ENCODE results near the gene NR5A2. TPM values are rescaled to one million over a fixed set of nuclear protein-coding genes. Genes with fewer than 3 reads are reported as not detected.
"Not testable (repeated sequence)": the region's sequence is repeated elsewhere in the genome, so short reads cannot be mapped to it uniquely, and the experiment has no call there.

The NR5A2 gene
- total RNA-seq, 1 donor from 2014 or later, result 0.13 TPM

DNA sequence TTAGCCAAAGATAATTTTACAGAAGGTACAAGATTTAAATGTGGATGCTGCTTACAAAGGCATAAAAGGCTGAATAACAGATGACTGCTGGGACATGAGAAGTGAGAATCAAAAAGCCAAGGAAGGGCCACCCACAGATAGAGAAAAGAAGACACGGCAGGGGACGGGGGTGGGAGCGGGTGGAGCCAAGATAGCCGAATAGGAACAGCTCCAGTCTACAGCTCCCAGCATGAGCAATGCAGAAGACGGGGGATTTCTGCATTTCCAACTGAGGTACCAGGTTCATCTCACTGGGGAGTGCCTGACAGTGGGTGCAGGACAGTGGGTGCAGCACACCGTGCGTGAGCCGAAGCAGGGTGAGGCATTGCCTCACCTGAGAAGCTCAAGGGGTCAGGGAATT is 157.7 kb downstream of the NR5A2 start:
- H3K27me3 Mint-ChIP-seq (ENCODE audit: insufficient read depth); H3K4me1 Mint-ChIP-seq (ENCODE audit: low read depth); DNase-seq (ENCODE audit: low spot score); H3K4me3 Mint-ChIP-seq; H3K27ac Mint-ChIP-seq; intact Hi-C loops (cut with micrococcal nuclease); H3K36me3 Mint-ChIP-seq (ENCODE audit: low read depth); H3K9me3 Mint-ChIP-seq: not testable (repeated sequence)

DNA sequence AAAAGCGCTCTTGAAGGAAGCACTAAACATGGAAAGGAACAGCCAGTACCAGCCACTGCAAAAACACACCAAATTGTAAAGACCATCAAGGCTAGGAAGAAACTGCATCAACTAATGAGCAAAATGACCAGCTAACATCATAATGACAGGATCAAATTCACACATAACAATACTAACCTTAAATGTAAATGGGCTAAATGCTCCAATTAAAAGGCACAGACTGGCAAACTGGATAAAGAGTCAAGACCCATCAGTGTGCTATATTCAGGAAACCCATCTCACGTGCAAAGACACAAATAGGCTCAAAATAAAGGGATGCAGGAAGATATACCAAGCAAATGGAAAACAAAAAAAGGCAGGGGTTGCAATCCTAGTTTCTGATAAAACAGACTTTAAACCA is 159.8 kb downstream of the NR5A2 start:
- H3K4me1 Mint-ChIP-seq (ENCODE audit: low read depth); DNase-seq (ENCODE audit: low spot score); H3K27ac Mint-ChIP-seq; H3K36me3 Mint-ChIP-seq (ENCODE audit: low read depth); H3K4me3 Mint-ChIP-seq; H3K9me3 Mint-ChIP-seq; intact Hi-C loops (cut with micrococcal nuclease): not testable (repeated sequence)
- H3K27me3 Mint-ChIP-seq (ENCODE audit: insufficient read depth), result peaks cover 13% of the 10 kb centered on the region

DNA sequence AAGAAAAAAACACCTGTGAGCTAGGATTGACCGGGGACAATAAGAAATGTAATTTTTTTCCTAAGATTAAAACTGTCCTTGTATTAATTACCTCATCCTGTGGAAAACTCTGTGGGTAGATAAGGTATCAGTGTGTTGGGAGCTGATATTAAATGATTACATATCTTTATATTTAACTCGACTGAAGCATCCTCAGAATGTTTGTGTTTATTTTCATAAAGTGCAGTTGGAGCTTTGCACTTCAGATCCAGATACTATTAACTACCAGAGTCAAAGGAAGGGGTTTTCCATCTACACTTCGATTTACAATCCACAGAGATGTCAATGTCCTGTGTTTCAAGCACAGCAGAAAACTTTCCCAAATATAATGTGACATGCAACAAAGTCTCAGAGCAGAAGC is 164.5 kb downstream of the NR5A2 start:
- Mint-ChIP-seq H3K27ac (no peak overlapping the region), H3K4me1 (ENCODE audit: low read depth) (no peaks in the 10 kb centered on the region), H3K4me3 (no peak overlapping the region), H3K9me3 (peaks cover 4% of the 10 kb centered on the region), H3K36me3 (ENCODE audit: low read depth) (no peaks in the 10 kb centered on the region), H3K27me3 (ENCODE audit: insufficient read depth) (peaks cover 16% of the 10 kb centered on the region)
- intact Hi-C loops (cut with micrococcal nuclease), result no loop called here
- no peak for DNase-seq (ENCODE audit: low spot score)

DNA sequence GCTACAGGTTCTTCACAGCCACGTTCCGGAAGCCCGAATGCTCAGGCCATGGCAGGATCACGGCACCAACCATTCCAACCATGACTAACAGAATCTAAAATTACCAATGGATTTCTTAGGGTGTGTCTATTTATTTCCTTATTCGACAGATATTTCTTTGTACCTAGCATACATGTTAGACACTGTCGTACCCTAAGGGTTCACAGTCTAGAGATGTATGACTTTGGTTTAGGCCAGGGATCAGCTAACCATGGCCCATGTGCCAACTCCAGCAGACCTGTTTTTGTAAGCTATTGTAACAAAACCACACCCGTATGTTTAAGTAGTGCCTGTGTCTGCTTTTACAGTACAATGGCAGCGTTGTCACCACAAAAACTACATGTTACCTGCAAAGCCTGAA is 167.0 kb downstream of the NR5A2 start:
- Mint-ChIP-seq H3K27ac (no peak overlapping the region), H3K27me3 (ENCODE audit: insufficient read depth) (peaks cover 15% of the 10 kb centered on the region), H3K36me3 (ENCODE audit: low read depth) (no peaks in the 10 kb centered on the region), H3K4me1 (ENCODE audit: low read depth) (no peaks in the 10 kb centered on the region), H3K9me3 (peaks cover 4% of the 10 kb centered on the region), H3K4me3 (no peak overlapping the region)
- DNase-seq (ENCODE audit: low spot score), result no peak
- intact Hi-C loops (cut with micrococcal nuclease), result no loop called here

DNA sequence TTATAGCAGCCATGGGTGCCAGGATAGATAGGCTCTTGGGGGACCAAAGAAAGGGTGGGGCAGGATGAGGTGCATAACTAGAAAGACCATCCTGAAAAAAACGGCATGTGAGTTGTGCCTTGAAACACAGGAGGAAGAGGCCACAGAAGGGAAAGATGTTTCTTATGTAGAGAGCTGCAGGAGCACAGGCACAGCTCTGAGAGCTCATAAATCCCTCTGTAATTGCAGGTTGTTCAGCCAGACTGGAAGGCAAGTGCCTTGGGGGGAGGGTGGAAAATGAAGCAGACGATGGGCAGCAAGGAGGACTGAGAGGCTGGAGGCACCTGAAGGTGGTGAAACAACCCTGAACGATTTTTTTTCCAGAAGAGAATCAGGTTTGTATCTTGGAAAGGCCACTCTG is 170.7 kb downstream of the NR5A2 start:
- Mint-ChIP-seq H3K36me3 (ENCODE audit: low read depth) (no peaks in the 10 kb centered on the region), H3K4me3 (no peak overlapping the region), H3K27me3 (ENCODE audit: insufficient read depth) (peaks cover 13% of the 10 kb centered on the region), H3K4me1 (ENCODE audit: low read depth) (no peaks in the 10 kb centered on the region), H3K9me3 (no peaks in the 10 kb centered on the region), H3K27ac (no peak overlapping the region)
- intact Hi-C loops (cut with micrococcal nuclease), result no loop called here
- no peak for DNase-seq (ENCODE audit: low spot score)

DNA sequence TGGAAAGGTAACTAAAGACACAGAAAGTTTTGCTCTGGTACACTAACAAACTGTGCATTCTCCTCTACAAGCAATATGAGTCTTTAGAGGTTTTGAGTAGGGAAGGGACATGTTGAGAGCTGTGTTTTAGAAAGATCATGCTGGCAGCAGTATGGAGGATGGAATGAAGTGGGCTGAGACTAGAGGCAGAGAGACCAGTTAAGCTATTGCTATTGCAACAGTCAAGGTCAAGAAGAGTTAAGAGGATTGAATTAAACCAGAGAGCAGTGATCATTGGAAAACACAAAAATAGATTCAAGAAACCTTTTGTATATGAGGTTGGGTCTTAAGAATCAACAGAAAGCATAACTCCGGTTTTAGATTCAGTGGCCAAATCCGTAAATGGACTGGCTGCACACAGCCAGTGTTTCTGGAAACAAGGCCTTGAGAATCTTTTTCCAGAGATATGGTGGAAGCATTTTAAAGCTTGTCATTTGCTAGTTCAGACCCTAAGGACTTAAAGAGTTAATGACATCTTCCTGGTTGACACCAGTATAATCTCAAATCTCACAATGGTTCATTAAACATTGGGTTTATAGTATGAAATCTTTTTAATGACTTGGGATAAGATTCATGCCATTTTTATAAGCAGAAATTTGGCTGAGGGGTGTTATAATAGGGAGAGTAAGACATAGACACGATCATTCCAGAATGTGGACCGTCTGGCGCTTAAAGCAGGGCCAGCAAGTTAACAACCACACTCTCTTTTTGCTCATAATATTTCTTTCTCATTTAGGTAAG is 177.9 kb downstream of the NR5A2 start:
- no peak for DNase-seq (ENCODE audit: low spot score)
- Mint-ChIP-seq H3K36me3 (ENCODE audit: low read depth) (no peaks in the 10 kb centered on the region), H3K4me3 (no peak overlapping the region), H3K27ac (no peak overlapping the region), H3K27me3 (ENCODE audit: insufficient read depth) (peaks cover 12% of the 10 kb centered on the region), H3K4me1 (ENCODE audit: low read depth) (peaks cover 6% of the 10 kb centered on the region), H3K9me3 (no peaks in the 10 kb centered on the region)
- intact Hi-C loops (cut with micrococcal nuclease), result loop anchor here (5.0 kb wide), 1 partner anchor 53 kb away; no protein-coding TSS in a partner anchor

DNA sequence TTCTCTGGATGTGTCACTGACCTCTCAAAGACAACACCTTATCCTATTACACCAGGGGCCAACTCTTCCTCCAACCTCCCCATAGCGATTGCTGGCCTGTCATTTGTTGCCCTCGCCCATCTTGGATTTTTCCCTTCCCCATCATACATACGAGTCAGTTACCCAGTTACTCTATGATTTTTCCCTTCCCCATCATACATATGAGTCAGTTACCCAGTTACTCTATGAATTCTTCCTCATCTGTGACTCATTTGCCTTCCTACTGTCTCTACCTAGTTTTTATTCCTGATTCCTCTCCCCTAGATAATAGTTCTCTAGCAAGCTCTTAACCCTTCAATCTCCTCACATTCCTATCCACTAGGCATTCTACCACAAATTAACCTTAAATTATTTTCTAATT is 178.8 kb downstream of the NR5A2 start:
- Mint-ChIP-seq H3K4me3 (no peak overlapping the region), H3K27ac (no peak overlapping the region), H3K4me1 (ENCODE audit: low read depth) (peaks cover 6% of the 10 kb centered on the region), H3K9me3 (no peaks in the 10 kb centered on the region), H3K36me3 (ENCODE audit: low read depth) (no peaks in the 10 kb centered on the region), H3K27me3 (ENCODE audit: insufficient read depth) (peaks cover 12% of the 10 kb centered on the region)
- intact Hi-C loops (cut with micrococcal nuclease), result loop anchor here (5.0 kb wide), 1 partner anchor 54 kb away; no protein-coding TSS in a partner anchor
- DNase-seq (ENCODE audit: low spot score), result no peak

DNA sequence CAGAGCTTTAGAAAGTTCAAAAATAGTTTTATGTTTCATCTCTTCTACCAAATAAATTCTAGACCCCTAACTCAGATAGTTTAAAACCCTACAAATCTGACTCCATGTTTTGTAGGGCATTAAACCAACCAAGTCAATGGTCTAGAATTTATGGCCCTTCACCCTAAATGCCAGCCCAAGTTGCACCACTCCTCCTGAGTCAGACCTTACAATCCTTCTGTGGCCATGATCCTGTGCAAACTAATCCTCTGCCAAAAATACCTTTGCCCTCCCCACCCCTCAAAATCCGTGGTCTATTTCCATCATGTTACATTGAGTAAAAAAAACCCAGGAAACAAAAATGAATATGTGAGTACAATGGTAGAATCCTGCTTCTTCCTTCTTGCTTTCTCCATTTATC is 179.3 kb downstream of the NR5A2 start:
- Mint-ChIP-seq H3K9me3 (no peaks in the 10 kb centered on the region), H3K27me3 (ENCODE audit: insufficient read depth) (peaks cover 12% of the 10 kb centered on the region), H3K4me1 (ENCODE audit: low read depth) (peaks cover 6% of the 10 kb centered on the region), H3K4me3 (no peak overlapping the region), H3K27ac (no peak overlapping the region), H3K36me3 (ENCODE audit: low read depth) (no peaks in the 10 kb centered on the region)
- no peak for DNase-seq (ENCODE audit: low spot score)
- intact Hi-C loops (cut with micrococcal nuclease), result loop anchor here (5.0 kb wide), 1 partner anchor 54 kb away; no protein-coding TSS in a partner anchor

DNA sequence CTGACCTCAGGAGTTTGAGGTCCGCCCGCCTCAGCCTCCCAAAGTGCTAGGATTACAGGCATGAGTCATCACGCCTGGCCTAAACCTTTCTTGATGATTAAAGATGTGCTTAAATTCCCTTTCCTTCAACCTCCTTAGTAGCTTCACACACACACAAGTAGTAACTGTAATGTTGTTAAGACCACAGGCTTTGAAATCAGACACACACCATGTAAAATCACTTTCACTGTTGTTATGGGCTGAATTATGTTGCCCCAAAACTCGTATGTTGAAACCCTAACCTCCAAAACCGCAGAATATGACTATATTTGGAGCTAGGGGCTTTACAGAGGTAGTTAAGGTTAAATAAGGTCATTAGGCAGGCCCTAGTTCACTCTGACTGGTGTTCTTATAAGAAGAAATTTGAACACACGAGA is 180.2 kb downstream of the NR5A2 start:
- intact Hi-C loops (cut with micrococcal nuclease), result loop anchor here (5.0 kb wide), 1 partner anchor 55 kb away; no protein-coding TSS in a partner anchor
- Mint-ChIP-seq H3K9me3 (no peaks in the 10 kb centered on the region), H3K27me3 (ENCODE audit: insufficient read depth) (peaks cover 12% of the 10 kb centered on the region), H3K27ac (no peak overlapping the region), H3K36me3 (ENCODE audit: low read depth) (no peaks in the 10 kb centered on the region), H3K4me1 (ENCODE audit: low read depth) (peaks cover 6% of the 10 kb centered on the region), H3K4me3 (no peak overlapping the region)
- DNase-seq (ENCODE audit: low spot score), result no peak

DNA sequence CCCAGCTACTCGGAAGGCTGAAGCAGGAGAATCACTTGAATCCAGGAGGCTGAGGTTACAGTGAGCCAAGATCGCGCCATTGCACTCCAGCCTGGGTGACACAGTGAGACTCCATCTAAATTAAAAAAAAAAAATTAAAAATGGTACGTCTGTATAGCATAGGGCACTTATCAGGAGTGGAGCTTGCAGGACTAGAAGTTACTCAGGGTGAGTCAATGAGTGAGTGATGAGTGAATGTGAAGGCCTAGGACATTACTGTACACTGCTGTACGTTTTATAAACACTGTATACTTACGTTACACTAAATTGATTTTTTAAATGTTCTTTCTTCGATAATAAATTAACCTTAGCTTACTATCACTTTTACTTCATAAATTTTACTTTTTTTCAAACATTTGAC is 183.6 kb downstream of the NR5A2 start:
- Mint-ChIP-seq H3K9me3 (peaks cover 7% of the 10 kb centered on the region), H3K27ac (no peak overlapping the region), H3K27me3 (ENCODE audit: insufficient read depth) (peaks cover 6% of the 10 kb centered on the region), H3K4me3 (no peak overlapping the region), H3K36me3 (ENCODE audit: low read depth) (no peaks in the 10 kb centered on the region), H3K4me1 (ENCODE audit: low read depth) (peaks cover 6% of the 10 kb centered on the region)
- intact Hi-C loops (cut with micrococcal nuclease), result no loop called here
- DNase-seq (ENCODE audit: low spot score), result no peak

DNA sequence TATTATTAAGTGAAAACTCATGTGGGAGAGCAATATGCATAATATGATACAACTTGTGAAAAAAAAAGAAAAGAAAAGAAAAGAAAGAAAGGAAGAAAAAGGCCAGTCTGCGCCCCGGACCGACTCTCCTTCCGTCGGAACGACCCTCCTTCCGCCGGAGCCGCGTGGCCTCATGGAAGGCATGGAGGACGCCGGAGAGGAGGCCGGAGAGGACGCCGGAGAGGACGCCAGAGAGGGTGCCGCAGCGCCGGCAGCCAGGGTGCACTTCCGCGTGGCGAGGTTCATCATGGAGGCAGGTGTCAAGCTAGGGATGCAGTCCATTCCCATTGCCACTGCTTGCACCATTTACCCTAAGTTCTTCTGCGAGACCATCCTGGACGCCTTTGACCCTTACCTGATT is 185.9 kb downstream of the NR5A2 start:
- no peak for DNase-seq (ENCODE audit: low spot score)
- no peaks in the 10 kb centered on the region for H3K36me3 Mint-ChIP-seq (ENCODE audit: low read depth)
- H3K4me3 Mint-ChIP-seq, result no peak overlapping the region

DNA sequence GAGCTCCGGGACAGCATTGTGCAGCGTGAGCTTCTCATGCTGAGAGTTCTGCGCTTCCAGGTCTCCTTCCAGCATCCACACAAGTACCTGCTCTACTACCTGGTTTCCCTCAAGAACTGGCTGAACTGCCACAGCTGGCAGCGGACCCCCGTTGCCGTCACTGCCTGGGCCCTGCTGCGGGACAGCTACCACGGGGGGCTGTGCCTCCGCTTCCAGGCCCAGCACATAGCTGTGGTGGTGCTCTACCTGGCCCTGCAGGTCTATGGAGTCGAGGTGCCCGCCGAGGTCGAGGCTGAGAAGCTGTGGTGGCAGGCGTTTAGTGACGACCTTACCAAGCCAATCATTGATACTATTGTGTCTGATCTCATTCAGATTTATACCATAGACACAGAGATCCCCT is 186.4 kb downstream of the NR5A2 start:
- Mint-ChIP-seq H3K4me3 (no peak overlapping the region), H3K27ac (no peak overlapping the region), H3K9me3 (peaks cover 10% of the 10 kb centered on the region), H3K36me3 (ENCODE audit: low read depth) (no peaks in the 10 kb centered on the region), H3K4me1 (ENCODE audit: low read depth) (peaks cover 10% of the 10 kb centered on the region), H3K27me3 (ENCODE audit: insufficient read depth) (peaks cover 3% of the 10 kb centered on the region)
- DNase-seq (ENCODE audit: low spot score), result no peak
- intact Hi-C loops (cut with micrococcal nuclease), result no loop called here

More for the DNA sequence above, 185.9 kb downstream of the NR5A2 start:
- Mint-ChIP-seq H3K9me3 (peaks cover 10% of the 10 kb centered on the region), H3K27me3 (ENCODE audit: insufficient read depth) (peaks cover 3% of the 10 kb centered on the region), H3K4me1 (ENCODE audit: low read depth) (peaks cover 10% of the 10 kb centered on the region), H3K27ac (no peak overlapping the region)
- intact Hi-C loops (cut with micrococcal nuclease), result no loop called here

DNA sequence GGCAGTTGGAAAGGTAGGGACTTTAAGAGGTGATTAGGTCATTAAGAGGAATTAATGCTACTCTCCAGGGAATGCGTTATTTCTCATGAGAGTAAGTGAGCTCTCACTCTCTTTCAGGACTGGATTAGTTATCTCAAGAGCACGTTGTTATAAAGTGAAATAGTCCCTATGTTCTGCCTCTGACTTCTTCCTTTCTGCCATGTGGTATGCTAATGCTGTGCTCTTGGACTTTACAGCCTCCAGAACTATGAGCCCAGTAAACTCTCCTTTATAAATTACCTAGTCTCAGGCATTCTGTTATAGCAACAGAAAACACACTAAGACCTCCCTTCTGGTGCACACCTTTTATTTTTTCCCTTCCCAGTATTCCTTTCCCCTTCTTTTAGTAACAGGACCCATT is 187.8 kb downstream of the NR5A2 start:
- no peak overlapping the region for H3K27ac Mint-ChIP-seq
- no peak for DNase-seq (ENCODE audit: low spot score)
- H3K4me1 Mint-ChIP-seq (ENCODE audit: low read depth), result peaks cover 10% of the 10 kb centered on the region
- H3K27me3 Mint-ChIP-seq (ENCODE audit: insufficient read depth), result no peaks in the 10 kb centered on the region
- H3K36me3 Mint-ChIP-seq (ENCODE audit: low read depth), result no peaks in the 10 kb centered on the region
- H3K4me3 Mint-ChIP-seq, result no peak overlapping the region
- intact Hi-C loops (cut with micrococcal nuclease), result no loop called here
- peaks cover 10% of the 10 kb centered on the region for H3K9me3 Mint-ChIP-seq
